Measurements from ENCODE around the gene CNOT8.
"Not testable (repeated sequence)": the region's sequence is repeated elsewhere in the genome, so short reads cannot be mapped to it uniquely, and the experiment has no call there.

CNOT8 gene

GRCh38 chr5:154868702-154869101 is 10.3 kb downstream of the CNOT8 start:
- DNase-seq = no peak

DNA sequence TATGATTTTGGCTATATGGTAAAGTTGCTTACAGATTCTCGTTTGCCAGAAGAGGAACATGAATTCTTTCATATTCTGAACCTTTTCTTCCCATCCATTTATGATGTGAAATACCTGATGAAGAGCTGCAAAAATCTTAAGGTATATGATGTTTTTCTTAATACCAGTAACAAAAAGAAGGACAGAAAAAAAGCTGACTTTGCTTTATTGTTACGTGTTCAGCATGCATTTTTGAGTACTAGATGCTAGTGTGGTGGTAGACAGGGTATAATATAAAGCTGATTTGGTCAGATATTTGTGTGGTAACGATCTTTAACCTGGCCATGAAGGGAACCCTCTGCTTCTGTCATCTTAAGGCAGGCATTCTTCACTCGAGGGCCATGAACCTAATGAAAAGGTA is 13.3 kb downstream of the CNOT8 start:
- DNase-seq = no peak

DNA sequence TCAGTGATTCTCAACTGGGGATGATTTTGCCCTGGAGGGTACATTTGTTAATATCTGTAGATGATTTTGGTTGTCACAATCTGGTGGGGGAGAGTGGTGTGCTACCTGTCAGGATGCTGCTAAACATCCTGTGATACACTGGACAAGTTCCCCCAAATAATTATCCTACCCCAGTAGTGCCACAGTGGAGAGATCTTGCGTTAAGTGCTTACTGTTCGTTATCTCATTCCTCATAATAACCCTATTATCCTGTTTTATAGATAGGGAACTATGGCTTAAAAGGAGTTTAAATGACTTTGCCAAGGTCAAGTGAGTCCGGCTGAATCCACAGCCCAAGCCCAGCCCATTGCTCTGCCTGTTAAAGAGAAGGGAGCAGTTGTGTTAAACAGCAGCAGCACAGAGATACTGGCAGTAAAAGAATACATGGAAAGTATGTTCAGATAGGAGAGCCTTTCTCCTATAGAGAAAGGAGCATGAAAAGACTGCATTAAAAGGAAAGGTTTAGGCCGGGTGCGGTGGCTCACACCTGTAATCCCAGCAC is 15.4 kb downstream of the CNOT8 start:
- DNase-seq = no peak

DNA sequence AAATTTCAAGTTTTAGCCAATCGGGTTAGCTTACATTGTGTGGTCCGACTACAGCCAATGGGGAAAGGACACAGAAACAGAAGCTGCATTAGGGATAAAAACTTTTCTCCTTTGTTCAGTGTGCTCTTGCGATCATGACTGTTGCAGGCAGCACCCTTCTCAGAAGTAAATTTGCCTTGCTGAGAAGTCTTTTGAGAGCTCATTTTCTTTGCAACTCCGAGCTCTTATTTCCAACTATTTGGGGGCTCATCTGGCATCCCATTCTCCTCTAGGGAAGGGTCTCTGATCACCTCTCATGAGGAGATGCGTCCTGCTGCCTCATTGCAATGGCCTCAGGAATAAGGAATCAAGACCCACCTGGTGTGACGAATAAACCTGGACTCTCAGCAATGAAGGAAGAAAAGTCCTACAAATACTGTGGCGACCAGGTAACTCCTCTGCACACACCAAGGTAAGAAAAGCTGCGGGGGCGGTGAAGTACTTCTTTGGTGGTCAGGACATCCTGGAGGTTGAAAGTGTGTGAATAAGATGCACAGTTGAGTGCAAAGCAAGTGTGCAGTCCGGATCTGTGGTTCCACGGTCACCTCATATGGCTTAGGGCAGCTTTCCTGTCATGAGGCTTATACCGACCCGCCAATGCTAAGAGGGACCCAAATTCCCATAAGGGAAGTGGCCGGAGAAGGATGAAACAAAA is 20.4 kb downstream of the CNOT8 start:
- no peak for DNase-seq

- DNase-seq = no peak
Measured at GRCh38 chr5:154881986-154882385, 23.6 kb downstream of the CNOT8 start.

- DNase-seq = no peak
Measured at GRCh38 chr5:154884424-154884823, 26.0 kb downstream of the CNOT8 start.

DNA sequence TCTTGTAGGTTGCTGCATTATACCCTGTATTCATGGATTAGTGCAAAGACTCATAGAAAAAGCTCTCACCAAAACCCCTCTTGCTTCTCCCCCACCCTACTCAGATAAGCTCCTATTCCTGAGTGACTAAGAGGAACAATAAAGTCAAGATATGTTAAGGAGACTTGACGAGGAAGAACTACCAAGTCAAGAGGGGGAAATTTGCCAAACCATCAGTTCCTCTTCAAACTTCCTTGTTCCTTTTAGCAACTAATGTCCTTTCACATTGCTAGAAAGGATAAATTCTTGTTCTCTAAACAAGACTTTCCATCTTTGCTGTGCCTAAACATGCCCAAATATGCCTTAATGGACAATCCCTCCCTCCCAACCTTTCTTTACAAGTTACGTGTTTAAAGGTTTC is 27.0 kb downstream of the CNOT8 start:
- no peak for DNase-seq

GRCh38 chr5:154892369-154892771 is 33.9 kb downstream of the CNOT8 start:
- DNase-seq = no peak

- DNase-seq = no peak
Measured at GRCh38 chr5:154893381-154893780, 35.0 kb downstream of the CNOT8 start.

DNA sequence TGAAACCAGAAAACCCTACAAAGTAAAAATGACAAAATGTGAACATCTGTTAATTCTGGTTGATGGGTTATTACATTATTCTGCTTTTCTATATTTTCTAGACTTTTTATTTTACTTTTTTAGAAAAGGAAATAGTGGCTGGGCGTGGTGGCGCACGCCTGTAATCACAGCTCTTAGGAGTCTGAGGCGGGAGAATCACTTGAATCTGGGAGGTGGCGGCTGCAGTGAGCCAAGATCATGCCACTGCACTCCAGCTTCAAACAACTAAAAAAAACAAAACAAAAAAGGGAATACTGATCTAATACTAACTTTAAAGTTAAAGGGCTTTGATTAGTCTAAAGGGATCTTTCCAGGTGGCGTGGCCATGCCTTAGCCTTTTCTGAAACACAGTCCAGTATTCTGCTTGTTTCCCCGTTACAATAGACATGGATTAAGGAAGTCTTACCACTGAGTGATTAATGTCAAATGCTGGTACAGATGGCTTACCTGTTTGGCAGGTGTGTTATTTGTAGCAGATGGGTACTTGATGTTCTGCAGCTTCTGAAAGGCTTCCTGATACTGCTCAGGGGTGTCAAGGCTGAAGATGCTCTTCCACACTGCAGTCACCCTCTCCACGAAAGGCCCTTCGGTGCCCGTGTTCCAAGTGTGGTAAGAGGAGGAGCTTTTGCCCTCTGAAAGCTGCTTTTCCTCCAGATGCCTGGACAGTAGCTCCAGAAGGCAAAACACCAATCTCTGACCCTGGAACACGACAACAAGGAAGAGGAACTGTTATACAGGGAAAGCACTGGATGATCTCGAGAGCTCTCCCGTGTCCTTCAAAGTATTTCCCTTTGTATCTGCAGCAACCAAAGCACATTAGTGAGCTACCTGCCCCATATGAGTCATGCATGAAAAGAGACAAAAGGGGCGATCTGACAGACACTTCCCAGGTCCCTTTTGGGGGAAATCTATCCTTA is 37.5 kb downstream of the CNOT8 start:
- DNase-seq = no peak

DNA sequence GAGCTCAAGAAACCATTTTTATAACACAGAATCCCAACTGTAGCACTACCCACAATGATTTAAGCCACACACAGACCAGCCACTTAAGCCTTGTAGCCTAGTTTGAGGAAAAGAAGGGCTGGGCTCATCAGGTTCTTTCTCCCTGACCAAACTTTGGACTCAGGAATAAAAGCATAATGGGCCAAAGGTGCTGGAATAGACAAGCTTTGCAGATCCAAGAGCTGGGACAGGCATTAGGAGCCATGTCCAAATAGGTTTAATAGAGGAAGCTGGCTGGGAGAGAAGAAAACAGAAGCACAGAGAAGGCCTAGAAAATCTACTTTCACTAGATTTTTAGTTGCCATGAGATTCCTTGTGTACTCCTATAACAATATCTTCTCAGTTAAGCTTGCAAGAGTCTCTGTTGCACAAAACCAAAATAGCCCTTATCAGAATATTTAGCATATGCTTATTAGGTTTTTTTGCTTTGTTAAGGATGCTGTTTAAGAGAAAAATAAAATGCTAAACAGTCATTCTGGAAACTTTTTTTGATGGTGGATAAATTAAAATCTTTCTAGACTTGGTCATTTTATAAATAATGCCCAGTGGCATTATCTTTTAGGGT is 38.2 kb downstream of the CNOT8 start:
- DNase-seq = no peak

GRCh38 chr5:154898210-154898609 is 39.8 kb downstream of the CNOT8 start:
- DNase-seq = no peak

- no peak for DNase-seq
Measured at GRCh38 chr5:154899151-154899816, 40.9 kb downstream of the CNOT8 start.

GRCh38 chr5:154900066-154900465 is 41.6 kb downstream of the CNOT8 start:
- no peak for DNase-seq

GRCh38 chr5:154901276-154901675 is 42.8 kb downstream of the CNOT8 start:
- no peak for DNase-seq

GRCh38 chr5:154901913-154902312 is 43.5 kb downstream of the CNOT8 start:
- DNase-seq = no peak

- DNase-seq = not testable (repeated sequence)
Measured at GRCh38 chr5:154905601-154906000, 47.2 kb downstream of the CNOT8 start.

DNA sequence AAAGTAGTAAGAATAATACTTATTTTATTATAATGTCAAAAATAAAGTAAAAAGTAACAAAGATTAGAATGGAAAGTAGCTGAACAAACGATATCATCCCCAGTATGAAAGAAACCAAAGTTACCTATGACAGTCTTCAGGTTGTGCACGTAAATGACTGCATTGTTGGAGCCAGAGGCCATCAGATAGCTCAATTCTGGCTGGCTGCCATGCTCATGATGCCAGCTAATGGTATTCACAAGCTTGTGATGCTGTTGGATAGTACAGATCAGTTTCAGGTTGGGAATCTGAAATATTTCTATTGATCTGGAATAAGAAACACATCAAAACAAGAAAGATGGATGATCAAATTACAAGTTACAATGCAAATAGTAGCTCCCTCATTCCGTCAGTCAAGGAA is 58.4 kb downstream of the CNOT8 start:
- no peak for DNase-seq

DNA sequence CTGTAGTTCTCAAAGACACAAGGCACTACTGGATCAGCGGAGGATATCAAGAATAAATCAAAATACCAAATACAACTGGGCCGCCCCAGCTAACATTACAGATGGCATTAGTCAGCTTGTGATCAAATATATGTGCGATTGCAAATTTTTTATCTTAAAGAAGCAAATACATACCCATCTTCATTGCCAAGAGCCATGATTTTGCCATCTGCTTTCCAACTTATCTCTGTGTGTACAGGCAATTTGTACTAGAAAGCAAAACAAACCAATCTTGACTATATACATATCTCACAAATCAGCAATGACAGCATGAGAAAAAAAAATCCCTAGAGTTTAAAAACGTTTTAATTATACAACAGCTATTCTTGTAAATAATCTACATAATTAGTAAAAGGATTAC is 59.3 kb downstream of the CNOT8 start:
- DNase-seq = no peak

DNA sequence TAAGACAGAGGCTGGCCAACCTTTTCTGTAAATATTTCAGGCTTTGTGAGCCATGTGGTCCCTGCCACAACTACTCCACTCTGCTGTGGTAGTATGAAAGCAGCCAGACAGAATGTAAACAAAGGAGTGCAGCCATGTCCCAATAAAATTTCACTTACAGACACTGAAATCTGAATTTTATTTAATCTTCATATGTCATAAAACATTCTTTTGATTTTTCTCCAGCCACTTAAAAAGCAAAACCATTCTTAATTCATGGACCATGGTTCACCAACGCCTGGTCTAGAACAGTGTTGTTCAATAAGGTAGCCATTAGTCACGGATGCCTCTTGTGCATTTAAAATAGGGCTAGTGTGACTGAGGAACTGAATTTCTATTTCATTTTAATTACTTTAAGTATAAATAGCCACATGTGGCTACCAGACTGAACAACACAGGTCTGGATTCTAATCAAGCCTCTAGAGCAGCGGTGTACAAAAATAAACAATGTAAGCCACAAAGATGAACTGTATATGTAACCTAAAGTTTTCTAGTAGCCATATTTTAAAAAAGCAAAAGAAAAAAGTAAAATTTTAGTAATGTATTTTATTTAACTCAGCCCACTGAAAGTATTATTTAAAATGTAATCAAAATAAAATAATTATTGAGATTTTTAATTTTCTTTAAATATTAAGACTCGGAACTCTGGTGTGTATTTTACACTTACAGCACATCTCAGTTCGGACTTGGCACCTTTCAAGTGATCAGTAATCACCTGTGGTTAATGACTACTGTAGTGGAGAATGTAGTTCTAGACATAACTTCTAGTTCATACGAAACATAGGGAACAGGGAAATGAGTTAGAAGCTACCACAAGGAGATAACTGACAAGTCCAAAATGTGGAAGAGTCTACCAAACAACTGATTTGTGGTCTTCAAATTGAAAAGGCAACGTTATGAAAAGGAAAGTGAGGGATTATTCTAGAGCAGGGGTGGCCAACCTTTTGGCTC is 65.3 kb downstream of the CNOT8 start:
- DNase-seq = no peak
